Stimulated activated naive CD8-positive, alpha-beta T cell treated with anti-CD3 and anti-CD28 coated beads, Interleukin-15, Interleukin-2, amounts not matched to agents 100 U/mL and 50 U/mL, for 24 hours (primary cell): ENCODE results near the gene TYW3.

ENCODE experiments used
- ATAC-seq: fragments of 150-1000 bp; cut with Tn5 transposase; one replicate; pipeline ENCODE4 v1.10.0; 2021
- DNase-seq: peaks from one replicate; pipeline ENCODE4 v3.0.0; 2021

TYW3 gene

DNA sequence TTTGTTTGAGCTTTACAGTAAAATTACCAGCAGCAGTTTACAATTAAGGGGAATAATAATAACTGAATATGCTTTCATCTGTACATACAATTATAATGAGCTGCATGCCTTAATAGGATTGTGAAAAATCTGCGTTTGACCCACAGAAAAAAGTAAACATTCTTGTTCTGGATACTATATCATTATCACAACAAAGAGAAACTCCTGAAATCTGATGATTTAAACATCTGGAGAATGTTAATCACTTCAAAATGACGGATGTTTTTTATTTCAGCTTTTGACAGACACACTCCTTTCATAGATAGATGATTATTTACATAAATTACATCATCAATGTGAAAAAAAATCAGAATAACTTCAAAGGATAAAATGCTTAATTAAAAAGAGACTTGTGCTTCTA, 58.5 kb downstream of the TYW3 start:
- no peak for DNase-seq
- ATAC-seq, result no peak

DNA sequence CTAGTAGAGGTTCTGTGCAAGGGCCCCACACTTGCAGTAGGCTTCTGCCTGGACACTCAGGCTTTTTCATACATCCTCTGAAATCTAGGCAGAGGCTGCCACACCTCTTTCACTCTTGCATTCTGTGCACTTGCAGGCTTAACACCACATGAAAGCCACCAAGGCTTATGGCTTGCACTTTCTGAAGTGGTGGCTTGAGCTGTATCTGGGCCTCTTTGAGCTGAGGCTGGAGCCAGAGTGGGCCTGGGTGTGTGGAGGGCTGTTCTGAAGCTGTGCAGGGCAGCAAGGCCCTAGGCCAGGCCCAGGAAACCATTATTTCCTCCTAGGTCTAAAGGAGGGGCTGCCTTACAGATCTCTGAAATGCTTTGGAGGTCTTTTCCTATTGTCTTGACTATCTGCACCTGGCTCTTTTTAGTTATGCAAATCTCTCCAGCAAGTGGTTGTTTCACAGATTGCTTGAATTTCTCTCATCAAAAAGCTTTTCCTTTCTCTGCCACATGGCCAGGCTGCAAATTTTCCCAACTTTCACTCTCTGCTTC, 66.2 kb downstream of the TYW3 start:
- DNase-seq (no peak), ATAC-seq (no peak)

DNA sequence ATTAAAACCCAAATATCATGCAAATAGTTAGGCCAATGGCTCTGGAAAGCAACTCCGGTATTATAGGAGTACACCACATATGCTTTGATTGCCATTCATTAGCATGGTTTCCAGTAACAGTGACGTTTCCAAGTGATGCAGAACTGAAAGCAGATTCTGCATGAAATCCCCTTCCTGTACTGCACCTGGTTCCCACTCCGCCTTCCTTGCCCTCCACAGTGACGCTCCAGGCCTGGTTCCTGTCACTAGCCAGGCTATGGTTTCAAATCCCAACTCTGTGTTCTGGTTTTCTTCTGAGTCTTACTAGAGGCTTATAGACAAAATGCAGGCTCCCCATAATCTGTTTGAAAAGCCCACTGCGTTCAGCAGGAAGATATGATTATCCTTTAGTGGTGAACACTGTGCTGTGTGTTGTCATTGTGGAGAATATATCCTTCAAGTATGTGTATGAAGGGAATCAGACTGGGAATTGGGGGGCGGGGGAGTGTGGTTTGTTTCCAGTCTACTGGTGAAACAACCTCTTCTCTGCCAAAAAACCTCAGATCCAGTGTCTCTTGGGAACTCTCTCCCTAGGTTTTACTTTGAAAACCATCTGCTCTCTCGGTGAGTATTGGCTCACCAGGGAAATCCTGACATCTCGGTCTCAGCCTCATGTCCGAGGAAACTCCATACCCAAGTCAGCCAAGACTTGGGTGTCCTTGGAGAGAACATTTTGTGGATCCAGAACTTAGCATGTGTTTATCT, 78.7 kb downstream of the TYW3 start:
- ATAC-seq, result no peak
- DNase-seq, result no peak

DNA sequence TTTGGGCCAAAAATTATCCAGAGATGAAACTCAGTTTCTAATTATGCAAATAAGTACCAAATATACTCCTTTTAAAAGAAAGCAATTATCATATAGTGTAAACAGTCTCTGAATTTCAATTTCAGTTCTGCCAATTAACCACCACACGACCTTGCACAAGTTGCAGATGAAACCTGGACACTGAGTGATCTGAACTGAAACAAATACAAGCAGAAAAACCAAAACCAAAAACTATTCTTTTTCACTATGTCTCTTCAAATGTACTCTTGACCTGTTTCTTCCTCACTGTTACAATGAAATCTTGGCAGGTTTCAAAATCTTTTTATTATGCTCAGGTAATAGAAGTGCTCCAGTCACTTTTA, 79.2 kb downstream of the TYW3 start:
- DNase-seq (no peak), ATAC-seq (no peak)
